ENCODE data around the gene MAMDC2. TPM values are rescaled to one million over a fixed set of nuclear protein-coding genes. Genes with fewer than 3 reads are reported as not detected.

Gene MAMDC2
- total and polyA plus RNA-seq, 2 donors from 2014 or later = 1.5 to 7.1 TPM

- no peak for DNase-seq
- Histone ChIP-seq H3K4me1 (ENCODE audit: control insufficient read depth in 2 of 3, insufficient read depth in 2 of 3, low read depth in 1 of 3, low read length in 3 of 3) (no peaks in the 10 kb centered on the region), H3K9me3 (ENCODE audit: control insufficient read depth in 2 of 3, insufficient read depth in 1 of 3, low read length in 3 of 3) (no peaks in the 10 kb centered on the region), H3K4me3 (ENCODE audit: low read length in 3 of 3) (no peak overlapping the region), H3K36me3 (ENCODE audit: control insufficient read depth in 2 of 3, insufficient read depth in 3 of 3, low read length in 3 of 3) (no peaks in the 10 kb centered on the region), H3K9ac (ENCODE audit: low read length in 3 of 3) (no peak overlapping the region), H3K27ac (ENCODE audit: low read depth in 2 of 2, low read length in 2 of 2) (no peak overlapping the region), H3K27me3 (ENCODE audit: control insufficient read depth, insufficient read depth, low read length) (no peaks in the 10 kb centered on the region)
- no peak for FAIRE-seq
- TF ChIP-seq CTCF (IDR thresholded peaks at IDR 0.05; ENCODE audit: borderline replicate concordance, extremely low read depth, insufficient read depth) = no peak
- intact Hi-C loops (cut with DNase I) = no loop called here
These were observed 26.1 kb downstream of the MAMDC2 start for GRCh38 chr9:70069704-70070103.

GRCh38 chr9:70073193-70073592 lies 29.5 kb downstream of the MAMDC2 start:
- DNase-seq = no peak
- Histone ChIP-seq H3K27me3 (ENCODE audit: control insufficient read depth, insufficient read depth, low read length) (no peaks in the 10 kb centered on the region), H3K4me1 (ENCODE audit: control insufficient read depth in 2 of 3, insufficient read depth in 2 of 3, low read depth in 1 of 3, low read length in 3 of 3) (no peaks in the 10 kb centered on the region), H3K27ac (ENCODE audit: low read depth in 2 of 2, low read length in 2 of 2) (no peak overlapping the region), H3K9me3 (ENCODE audit: control insufficient read depth in 2 of 3, insufficient read depth in 1 of 3, low read length in 3 of 3) (no peaks in the 10 kb centered on the region), H3K9ac (ENCODE audit: low read length in 3 of 3) (no peak overlapping the region), H3K36me3 (ENCODE audit: control insufficient read depth in 2 of 3, insufficient read depth in 3 of 3, low read length in 3 of 3) (no peaks in the 10 kb centered on the region), H3K4me3 (ENCODE audit: low read length in 3 of 3) (no peak overlapping the region)
- intact Hi-C loops (cut with DNase I) = no loop called here
- FAIRE-seq = no peak
- TF ChIP-seq CTCF (IDR thresholded peaks at IDR 0.05; ENCODE audit: borderline replicate concordance, extremely low read depth, insufficient read depth) = no peak

GRCh38 chr9:70073756-70074155 lies 30.1 kb downstream of the MAMDC2 start:
- Histone ChIP-seq H3K36me3 (ENCODE audit: control insufficient read depth in 2 of 3, insufficient read depth in 3 of 3, low read length in 3 of 3) (no peaks in the 10 kb centered on the region), H3K4me1 (ENCODE audit: control insufficient read depth in 2 of 3, insufficient read depth in 2 of 3, low read depth in 1 of 3, low read length in 3 of 3) (no peaks in the 10 kb centered on the region), H3K9me3 (ENCODE audit: control insufficient read depth in 2 of 3, insufficient read depth in 1 of 3, low read length in 3 of 3) (no peaks in the 10 kb centered on the region), H3K27ac (ENCODE audit: low read depth in 2 of 2, low read length in 2 of 2) (no peak overlapping the region), H3K27me3 (ENCODE audit: control insufficient read depth, insufficient read depth, low read length) (no peaks in the 10 kb centered on the region), H3K9ac (ENCODE audit: low read length in 3 of 3) (no peak overlapping the region), H3K4me3 (ENCODE audit: low read length in 3 of 3) (no peak overlapping the region)
- DNase-seq (no peak), FAIRE-seq (no peak)
- intact Hi-C loops (cut with DNase I) = no loop called here
- no peak for TF ChIP-seq CTCF (IDR thresholded peaks at IDR 0.05; ENCODE audit: borderline replicate concordance, extremely low read depth, insufficient read depth)

GRCh38 chr9:70076678-70077077 lies 33.0 kb downstream of the MAMDC2 start:
- FAIRE-seq (no peak), DNase-seq (peak in 1 of 5 donors; percentile 37)
- no peak for TF ChIP-seq CTCF (IDR thresholded peaks at IDR 0.05; ENCODE audit: borderline replicate concordance, extremely low read depth, insufficient read depth)
- no peak overlapping the region for H3K4me3 ChIP-seq (ENCODE audit: low read length in 3 of 3)
- no peaks in the 10 kb centered on the region for H3K4me1 ChIP-seq (ENCODE audit: control insufficient read depth in 2 of 3, insufficient read depth in 2 of 3, low read depth in 1 of 3, low read length in 3 of 3)
- H3K9ac ChIP-seq (ENCODE audit: low read length in 3 of 3) = no peak overlapping the region
- no peaks in the 10 kb centered on the region for H3K27me3 ChIP-seq (ENCODE audit: control insufficient read depth, insufficient read depth, low read length)
- no peaks in the 10 kb centered on the region for H3K9me3 ChIP-seq (ENCODE audit: control insufficient read depth in 2 of 3, insufficient read depth in 1 of 3, low read length in 3 of 3)
- intact Hi-C loops (cut with DNase I) = no loop called here
- H3K27ac ChIP-seq (ENCODE audit: low read depth in 2 of 2, low read length in 2 of 2) = no peak overlapping the region
- H3K36me3 ChIP-seq (ENCODE audit: control insufficient read depth in 2 of 3, insufficient read depth in 3 of 3, low read length in 3 of 3) = no peaks in the 10 kb centered on the region
